WI38 (cell line): ENCODE data around the gene SYNPR.

ENCODE experiments used
- H3K4me3 ChIP-seq: 2 replicates; pipeline ENCODE4 v1.5.1; 2011; ENCODE audit warnings: low read depth, mild to moderate bottlenecking, control low read depth, low read length
- CTCF ChIP-seq: IDR thresholded peaks from 2 replicates; pipeline ENCODE4 v1.5.1; 2012; ENCODE audit warnings: low read depth, mild to moderate bottlenecking, control low read depth, low read length

SYNPR gene

GRCh38 chr3:63456901-63457300 is 178.8 kb downstream of the SYNPR start:
- no peak for TF ChIP-seq CTCF
- no peak overlapping the region for H3K4me3 ChIP-seq

- H3K4me3 ChIP-seq = no peak overlapping the region
- no peak for TF ChIP-seq CTCF
Observed at GRCh38 chr3:63458405-63458804, 180.3 kb downstream of the SYNPR start.

GRCh38 chr3:63462732-63463131 is 184.6 kb downstream of the SYNPR start:
- no peak for TF ChIP-seq CTCF
- H3K4me3 ChIP-seq = no peak overlapping the region

- no peak for TF ChIP-seq CTCF
- no peak overlapping the region for H3K4me3 ChIP-seq
Observed at GRCh38 chr3:63467392-63467791, 189.3 kb downstream of the SYNPR start.

DNA sequence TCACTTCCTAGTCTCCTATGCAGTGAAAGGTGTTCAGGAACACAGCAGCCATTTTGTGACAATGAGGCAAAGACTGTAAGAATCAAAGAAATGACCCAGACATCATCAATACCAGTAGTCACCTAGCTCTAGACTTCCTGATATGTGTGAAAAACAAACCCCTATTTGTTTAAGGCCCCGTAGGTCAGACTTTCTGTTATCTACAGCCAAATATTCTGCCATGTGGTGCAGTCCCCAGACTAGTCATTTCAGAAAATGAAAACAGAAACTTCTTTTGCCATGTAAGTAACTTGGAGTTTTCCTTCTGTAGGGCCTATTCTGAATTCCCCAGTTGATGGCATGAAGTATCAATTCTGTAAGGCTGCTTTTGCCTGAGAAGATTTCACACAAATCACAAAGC is 192.6 kb downstream of the SYNPR start:
- H3K4me3 ChIP-seq = no peak overlapping the region

DNA sequence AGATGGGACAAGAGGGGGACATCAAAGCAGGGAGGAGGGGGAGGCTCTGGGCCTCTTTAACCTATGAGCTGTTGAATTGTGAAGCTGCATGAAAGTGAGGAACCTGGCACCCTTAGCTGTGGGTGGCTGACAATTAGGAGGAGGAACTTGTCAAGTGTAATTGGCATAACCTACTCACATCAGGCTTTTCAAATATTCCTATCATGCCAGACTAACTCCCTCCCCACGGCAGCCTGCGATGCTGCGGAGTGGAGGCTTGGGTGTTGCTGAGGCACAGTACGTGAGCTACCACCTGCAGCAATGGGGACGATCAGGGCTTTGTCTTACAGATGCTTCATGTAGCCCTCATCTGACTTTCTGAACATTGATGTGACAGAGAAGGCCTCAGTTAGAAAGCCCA is 193.7 kb downstream of the SYNPR start:
- no peak overlapping the region for H3K4me3 ChIP-seq
- TF ChIP-seq CTCF = no peak

More for the DNA sequence above, 192.6 kb downstream of the SYNPR start:
- no peak for TF ChIP-seq CTCF

DNA sequence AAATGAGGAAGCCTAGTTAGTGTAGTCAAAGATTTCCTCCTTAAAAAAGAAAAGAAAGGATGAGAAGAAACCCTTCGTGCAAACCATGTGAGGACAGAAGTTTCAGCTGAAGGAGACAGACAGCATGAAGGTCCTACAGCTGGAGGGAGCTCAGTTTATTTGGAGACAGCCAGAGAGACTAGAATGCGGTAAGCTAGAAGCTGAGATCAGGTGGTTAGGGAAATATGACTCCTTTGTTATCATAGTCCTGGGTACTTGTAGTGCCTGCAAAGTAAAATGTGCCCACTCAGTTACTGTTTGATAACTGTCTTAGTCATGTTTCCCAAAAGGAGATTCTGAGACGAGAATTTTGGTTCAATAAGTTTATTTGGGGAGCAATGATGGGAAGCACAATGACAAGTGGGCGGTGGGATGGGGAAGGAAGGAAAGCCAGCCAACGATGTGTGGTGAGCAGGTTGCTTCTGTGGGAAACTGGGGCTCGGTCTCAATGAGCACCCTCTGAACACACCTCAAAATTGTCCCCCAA is 195.6 kb downstream of the SYNPR start:
- no peak overlapping the region for H3K4me3 ChIP-seq
- no peak for TF ChIP-seq CTCF
